Measurements from ENCODE around the gene SORT1.

The SORT1 gene

DNA sequence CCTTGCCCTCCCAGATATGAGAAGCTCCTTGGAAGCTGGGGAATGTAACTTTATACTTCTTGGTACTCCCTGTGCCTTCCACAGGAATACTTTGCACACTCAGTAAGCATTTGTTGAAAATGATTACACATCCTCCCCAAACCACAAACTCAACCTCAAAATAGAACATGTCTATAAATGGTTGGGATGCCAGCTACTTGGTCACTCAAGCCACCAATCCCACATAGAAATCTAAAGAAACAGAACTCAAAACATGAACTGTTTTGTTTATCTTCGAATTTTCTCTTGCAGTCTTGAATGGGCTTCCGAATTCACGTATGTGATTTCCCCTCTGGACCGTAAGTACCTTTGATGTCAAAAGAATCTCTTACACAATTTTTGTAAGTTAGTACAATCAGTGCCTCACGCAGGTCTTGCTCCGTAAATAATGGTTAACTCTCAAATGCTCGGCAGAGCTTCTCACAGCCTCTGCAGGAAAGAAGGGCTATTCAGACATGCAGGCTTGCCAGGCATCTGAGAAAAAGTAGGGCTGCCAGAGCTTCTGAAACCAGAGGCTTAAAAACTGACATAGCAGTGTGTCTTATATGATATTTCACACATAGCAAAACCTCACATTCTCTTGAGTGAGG lies 26.9 kb downstream of the SORT1 start:
- H3K4me3 ChIP-seq (ENCODE audit: control insufficient read depth, low read depth, low read length), result peak overlapping the region; percentile 5

DNA sequence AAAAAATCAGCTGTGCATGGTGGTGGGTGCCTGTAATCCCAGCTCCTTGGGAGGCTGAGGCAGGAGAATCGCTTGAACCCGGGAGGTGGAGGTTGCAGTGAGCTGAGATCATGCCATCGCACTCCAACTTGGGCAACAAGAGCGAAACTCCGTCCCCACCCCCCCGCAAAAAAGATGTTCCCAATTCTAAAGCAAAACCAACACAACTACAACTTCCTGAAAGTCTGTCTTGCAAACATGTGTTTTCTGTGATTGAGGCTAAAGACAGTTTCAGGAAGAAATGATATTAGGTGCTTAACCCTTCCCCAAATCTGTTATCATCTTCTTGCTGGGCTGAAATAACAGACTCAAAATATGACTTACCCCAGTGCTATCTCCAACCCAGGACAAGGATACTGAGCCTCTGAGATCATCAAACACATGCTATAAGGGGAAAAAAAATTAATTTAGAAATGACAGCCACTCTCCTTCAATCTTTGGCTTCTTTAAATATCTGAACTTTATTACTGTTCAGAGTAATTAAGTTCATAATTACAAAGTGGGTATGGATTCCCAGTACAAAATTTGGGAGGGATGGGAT lies 28.5 kb downstream of the SORT1 start:
- H3K4me3 ChIP-seq (ENCODE audit: control insufficient read depth, low read depth, low read length), result no peak overlapping the region
- no peak for TF ChIP-seq CTCF (conservative IDR thresholded peaks at IDR 0.05; ENCODE audit: control insufficient read depth, insufficient read depth, low read depth, low read length)
- peak; percentile 40 for DNase-seq (ENCODE audit: low read depth)

More for the DNA sequence above, 26.9 kb downstream of the SORT1 start:
- peak; percentile 89 for DNase-seq (ENCODE audit: low read depth)
- TF ChIP-seq CTCF (conservative IDR thresholded peaks at IDR 0.05; ENCODE audit: control insufficient read depth, insufficient read depth, low read depth, low read length), result no peak

DNA sequence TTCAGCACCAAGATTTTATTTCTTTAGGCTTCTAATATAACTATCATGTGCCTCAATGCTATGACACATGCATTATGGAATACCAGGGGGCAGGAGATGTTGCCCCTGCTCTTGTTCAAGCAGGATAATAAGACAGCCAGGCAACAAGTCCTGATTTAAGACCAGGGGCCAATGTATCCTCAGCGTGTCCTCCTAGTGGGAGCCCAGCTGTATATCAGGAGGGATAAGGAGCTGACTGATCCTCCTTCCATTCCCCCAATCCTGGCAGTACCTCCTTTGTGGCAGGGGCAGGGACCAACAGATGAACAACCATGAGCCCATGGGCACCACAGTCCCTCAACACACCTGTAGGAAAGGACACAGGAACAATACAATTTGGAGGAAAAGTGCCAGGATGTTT lies 29.3 kb downstream of the SORT1 start:
- peak; percentile 7 for TF ChIP-seq CTCF (conservative IDR thresholded peaks at IDR 0.05; ENCODE audit: control insufficient read depth, insufficient read depth, low read depth, low read length)
- no peak overlapping the region for H3K4me3 ChIP-seq (ENCODE audit: control insufficient read depth, low read depth, low read length)
- DNase-seq (ENCODE audit: low read depth), result no peak

- no peak for DNase-seq (ENCODE audit: low read depth)
- TF ChIP-seq CTCF (conservative IDR thresholded peaks at IDR 0.05; ENCODE audit: control insufficient read depth, insufficient read depth, low read depth, low read length), result no peak
- H3K4me3 ChIP-seq (ENCODE audit: control insufficient read depth, low read depth, low read length), result no peak overlapping the region
These were observed 30.1 kb downstream of the SORT1 start for GRCh38 chr1:109367626-109368025.

DNA sequence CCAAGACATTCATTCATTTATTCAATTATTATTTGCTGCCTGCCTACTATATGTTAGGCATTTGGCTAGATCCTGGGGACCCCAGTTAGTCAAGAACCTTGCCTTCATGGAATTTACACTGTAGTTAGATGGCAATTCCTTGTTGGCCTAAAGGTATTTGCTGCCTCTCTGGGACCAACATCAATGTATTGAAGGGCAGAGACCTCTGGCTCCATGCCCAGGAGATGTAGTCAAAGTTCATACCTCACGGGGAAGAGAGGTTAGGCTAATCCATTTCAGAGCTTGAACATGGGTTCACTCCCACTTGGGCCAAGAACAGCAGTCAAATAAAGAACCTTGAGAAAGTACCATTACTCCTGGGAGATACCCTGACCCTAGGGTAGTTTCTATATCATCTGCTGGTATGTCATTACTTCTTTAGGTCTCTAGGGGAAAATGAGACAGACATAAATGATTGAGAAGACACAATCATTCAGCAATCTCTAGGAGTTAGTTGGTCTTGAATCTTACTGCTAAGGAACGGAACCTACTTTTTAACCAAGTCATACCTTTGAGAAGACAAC lies 32.0 kb downstream of the SORT1 start:
- no peak overlapping the region for H3K4me3 ChIP-seq (ENCODE audit: control insufficient read depth, low read depth, low read length)
- TF ChIP-seq CTCF (conservative IDR thresholded peaks at IDR 0.05; ENCODE audit: control insufficient read depth, insufficient read depth, low read depth, low read length), result no peak
- DNase-seq (ENCODE audit: low read depth), result no peak

- TF ChIP-seq CTCF (conservative IDR thresholded peaks at IDR 0.05; ENCODE audit: control insufficient read depth, insufficient read depth, low read depth, low read length), result no peak
- no peak overlapping the region for H3K4me3 ChIP-seq (ENCODE audit: control insufficient read depth, low read depth, low read length)
- peak; percentile 74 for DNase-seq (ENCODE audit: low read depth)
These were observed 36.1 kb downstream of the SORT1 start for GRCh38 chr1:109361649-109362048.

Data from fibroblast of mammary gland (primary cell).